ENCODE data around the gene NUAK1.

DNA sequence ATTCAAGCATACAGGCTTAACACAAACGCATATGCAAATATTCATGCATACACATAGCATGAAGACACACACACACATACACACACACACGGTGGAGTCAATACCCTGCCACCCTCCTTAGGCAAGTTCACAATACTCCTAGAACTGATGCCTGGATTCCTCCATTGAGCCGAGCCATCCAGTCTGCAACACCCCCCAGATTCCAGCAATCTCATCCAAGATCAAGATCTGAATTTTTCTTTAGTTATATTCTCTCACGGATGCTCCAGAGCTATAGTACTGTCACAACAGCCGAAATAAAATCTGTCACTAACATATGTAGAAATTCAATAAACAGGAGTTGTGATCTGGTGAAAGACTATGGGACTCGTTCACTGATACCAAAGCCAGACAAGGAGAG, 110.8 kb downstream of the NUAK1 start:
- no peak for TF ChIP-seq CTCF (conservative IDR thresholded peaks at IDR 0.05; ENCODE audit: low read depth, low read length)
- no peak for TF ChIP-seq EZH2 (IDR thresholded peaks at IDR 0.05; ENCODE audit: borderline replicate concordance, low read depth, low read length, poor library complexity, severe bottlenecking)
